VCaP (cell line): ENCODE data around the gene TTC34.

Experiments
- H3K27ac ChIP-seq: fragments of 450-650 bp; 2 replicates; pipeline ENCODE4 v1.5.1; 2017
- CTCF ChIP-seq: fragments of 450-650 bp; conservative IDR thresholded peaks from 2 replicates; pipeline ENCODE4 v1.5.1; 2017; ENCODE audit warnings: mild to moderate bottlenecking, moderate library complexity

Gene TTC34

DNA sequence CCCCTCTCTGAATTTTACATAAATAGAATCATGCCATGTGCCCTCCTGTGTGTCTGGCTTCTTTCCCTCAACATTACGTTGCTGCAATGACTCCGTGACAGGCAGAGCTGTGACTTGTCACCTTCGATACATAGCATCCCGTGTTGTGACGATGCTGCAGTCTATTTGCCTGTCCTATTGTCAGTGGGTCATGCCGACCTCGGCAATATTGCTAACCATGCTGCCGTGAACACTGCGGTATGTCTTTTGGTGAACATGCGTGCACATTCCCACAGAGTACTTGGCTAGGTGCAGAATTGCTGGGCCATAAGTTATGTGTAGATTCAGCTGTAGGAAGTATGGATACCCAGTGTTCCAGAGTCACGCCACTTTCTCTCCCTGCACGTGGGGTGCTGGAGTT lies 36.3 kb upstream of the TTC34 start:
- TF ChIP-seq CTCF, result no peak
- H3K27ac ChIP-seq, result no peak overlapping the region

DNA sequence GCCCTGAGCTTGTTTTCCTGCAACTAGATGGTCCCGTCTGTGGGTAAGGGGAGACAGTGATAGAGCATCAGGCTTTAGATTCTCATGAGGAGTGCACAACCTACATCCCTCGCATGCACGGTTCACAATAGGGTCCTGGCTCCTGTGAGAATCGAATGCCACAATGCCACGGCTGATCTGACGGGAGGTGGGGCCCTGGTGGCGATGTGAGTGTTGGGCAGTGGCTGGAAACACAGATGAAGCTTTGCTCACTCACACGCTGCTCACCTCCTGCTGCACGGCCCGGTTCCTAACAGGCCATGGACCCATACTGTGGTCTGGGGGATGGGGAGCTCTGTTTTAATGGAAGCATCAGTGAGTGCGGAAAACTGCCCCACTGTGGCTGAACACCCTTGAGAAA lies 35.8 kb upstream of the TTC34 start:
- no peak overlapping the region for H3K27ac ChIP-seq
- TF ChIP-seq CTCF, result no peak

- no peak for TF ChIP-seq CTCF
- H3K27ac ChIP-seq, result no peak overlapping the region
Observed at GRCh38 chr1:2836333-2836970, 35.0 kb upstream of the TTC34 start.

- TF ChIP-seq CTCF, result no peak
- H3K27ac ChIP-seq, result no peak overlapping the region
Observed at GRCh38 chr1:2835650-2836159, 34.2 kb upstream of the TTC34 start.

GRCh38 chr1:2834741-2835564 lies 33.5 kb upstream of the TTC34 start:
- no peak for TF ChIP-seq CTCF
- no peak overlapping the region for H3K27ac ChIP-seq

- TF ChIP-seq CTCF, result no peak
- no peak overlapping the region for H3K27ac ChIP-seq
Observed at GRCh38 chr1:2834146-2834475, 32.6 kb upstream of the TTC34 start.

GRCh38 chr1:2833454-2834145 lies 32.1 kb upstream of the TTC34 start:
- TF ChIP-seq CTCF, result no peak
- H3K27ac ChIP-seq, result no peak overlapping the region
